Aorta (tissue), 5 donors: ENCODE data around the gene CEACAM18. TPM values are rescaled to one million over a fixed set of nuclear protein-coding genes. Genes with fewer than 3 reads are reported as not detected.

Experiments
- ATAC-seq: fragments of 200-7000 bp; cut with Tn5 transposase; one replicate; pipeline ENCODE4 v1.9.1; 2022; ENCODE audit warnings: moderate library complexity; ENCODE audit not compliant: low FRiP score
- DNase-seq, 2 donors: peaks; one replicate each; pipeline ENCODE4 v3.0.0-alpha.2; 2020
- H3K27ac ChIP-seq, 2 donors: one replicate each; pipeline ENCODE4 v1.5.1; 2013; ENCODE audit warnings: low read length in 2 of 2, mild to moderate bottlenecking in 2 of 2, moderate library complexity in 2 of 2, control low read depth in 1 of 2, inconsistent platforms in 1 of 2, low read depth in 1 of 2
- H3K27me3 ChIP-seq, 2 donors: one replicate each; pipeline ENCODE4 v1.6.1; 2013; ENCODE audit warnings: control low read depth in 1 of 2, low read length in 1 of 2, mild to moderate bottlenecking in 1 of 2, moderate library complexity in 1 of 2; ENCODE audit not compliant: insufficient read depth in 2 of 2, control insufficient read depth in 1 of 2
- H3K36me3 ChIP-seq, 2 donors: one replicate each; pipeline ENCODE4 v1.6.1; 2013; ENCODE audit warnings: control low read depth in 1 of 2, low read length in 1 of 2, mild to moderate bottlenecking in 1 of 2; ENCODE audit not compliant: insufficient read depth in 2 of 2, control insufficient read depth in 1 of 2
- H3K4me1 ChIP-seq, 2 donors: one replicate each; pipeline ENCODE4 v1.6.1; 2013; ENCODE audit warnings: low read length in 2 of 2, control low read depth in 1 of 2, mild to moderate bottlenecking in 1 of 2, moderate library complexity in 1 of 2; ENCODE audit not compliant: insufficient read depth in 2 of 2, control insufficient read depth in 1 of 2
- H3K4me3 ChIP-seq, 2 donors: one replicate each; pipeline ENCODE4 v1.5.1; 2013; ENCODE audit warnings: low read length in 2 of 2, control low read depth in 1 of 2, mild to moderate bottlenecking in 1 of 2
- H3K9me3 ChIP-seq: one replicate; pipeline ENCODE4 v1.6.1; 2013; ENCODE audit warnings: mild to moderate bottlenecking, low read length; ENCODE audit not compliant: control insufficient read depth
- WGBS, 2 donors: extraction: QIAGEN DNeasy Blood & Tissue Kit; methylation state at CpG; one replicate each; pipeline ENCODE4 v1.1.7; 2013; 5-methylcytosine and 5-hydroxymethylcytosine counted together
- intact Hi-C, 2 donors: fragments of 100-400 bp; cut with DNase I; formaldehyde crosslinking; loops; one replicate each; pipeline versions ENCODE4 v1.14.2 to v1.15.0; 2022
- polyA plus RNA-seq, 2 donors: library from polyadenylated mRNA; stranded (reverse); fragments of 200-250 nt; gene quantifications; one replicate each; pipeline ENCODE4 v1.2.3, GENCODE V29; 2013
- total RNA-seq, 2 donors: library from RNA; stranded (reverse); fragmentation: NEBNext Ultra II Directional; extraction: Animal tissue kit (Norgen Biotek cat#: 25700); gene quantifications; one replicate each; pipeline ENCODE4 v1.2.1, GENCODE V29; 2021
- donor health status: healthy with polysubstance abuse.
- donor health status: Bipolar disorder and iron deficiency.
- donor health status: DM: no; HTN: no; CAD: no.
- donor health status: DM: no; HTN: no; CAD: no.
- donor health status: DM: yes; HTN: yes; CAD: no.

Gene CEACAM18
- total and polyA plus RNA-seq, 4 donors, result 0.63 TPM; not detected in 3

- Histone ChIP-seq H3K4me3 (no peak overlapping the region), H3K27me3 (no peaks in the 10 kb centered on the region), H3K9me3 (no peaks in the 10 kb centered on the region), H3K4me1 (no peaks in the 10 kb centered on the region), H3K27ac (no peak overlapping the region), H3K36me3 (no peaks in the 10 kb centered on the region)
- DNase-seq (no peak), ATAC-seq (no peak)
- intact Hi-C loops, result no loop called here
- WGBS, 2 donors, result 70 to 83% methylated on average over 2 of the region's 2 CpGs
Measured at GRCh38 chr19:51468545-51468920, 9.8 kb upstream of the CEACAM18 start.

- no peak overlapping the region for H3K4me3 ChIP-seq
- intact Hi-C loops, result no loop called here
- WGBS, 2 donors, result 50 to 51% methylated on average over 4 of the region's 4 CpGs
- no peaks in the 10 kb centered on the region for H3K4me1 ChIP-seq
- no peak for ATAC-seq
- no peaks in the 10 kb centered on the region for H3K9me3 ChIP-seq
- no peak for DNase-seq
- H3K27ac ChIP-seq, result no peak overlapping the region
- H3K27me3 ChIP-seq, result no peaks in the 10 kb centered on the region
- no peaks in the 10 kb centered on the region for H3K36me3 ChIP-seq
Measured at GRCh38 chr19:51469162-51469561, 9.2 kb upstream of the CEACAM18 start.

GRCh38 chr19:51469629-51470028 lies 8.7 kb upstream of the CEACAM18 start:
- intact Hi-C loops, result loop anchor here in 1 of 2 donors (5.0 kb wide), 1 partner anchor 188 kb away; no protein-coding TSS in a partner anchor
- DNase-seq (no peak), ATAC-seq (no peak)
- H3K27ac ChIP-seq, result no peak overlapping the region
- H3K27me3 ChIP-seq, result no peaks in the 10 kb centered on the region
- no peaks in the 10 kb centered on the region for H3K9me3 ChIP-seq
- H3K4me1 ChIP-seq, result no peaks in the 10 kb centered on the region
- H3K4me3 ChIP-seq, result no peak overlapping the region
- WGBS, 2 donors, result 47 to 67% methylated on average over 1 of the region's 1 CpG
- H3K36me3 ChIP-seq, result no peaks in the 10 kb centered on the region

- no peak for DNase-seq
Measured at GRCh38 chr19:51470966-51471365, 7.4 kb upstream of the CEACAM18 start.

GRCh38 chr19:51471527-51471926 lies 6.8 kb upstream of the CEACAM18 start:
- H3K9me3 ChIP-seq, result no peaks in the 10 kb centered on the region
- 57 to 62% methylated on average over 1 of the region's 1 CpG for WGBS, 2 donors
- H3K4me3 ChIP-seq, result no peak overlapping the region
- no peaks in the 10 kb centered on the region for H3K36me3 ChIP-seq
- intact Hi-C loops, result loop anchor here in 1 of 2 donors (5.0 kb wide), 1 partner anchor 186 kb away; no protein-coding TSS in a partner anchor
- DNase-seq (no peak), ATAC-seq (no peak)
- no peak overlapping the region for H3K27ac ChIP-seq
- H3K27me3 ChIP-seq, result no peaks in the 10 kb centered on the region
- no peaks in the 10 kb centered on the region for H3K4me1 ChIP-seq

More at GRCh38 chr19:51470966-51471365, 7.4 kb upstream of the CEACAM18 start:
- Histone ChIP-seq H3K27me3 (no peaks in the 10 kb centered on the region), H3K36me3 (no peaks in the 10 kb centered on the region), H3K4me3 (no peak overlapping the region), H3K4me1 (no peaks in the 10 kb centered on the region), H3K27ac (no peak overlapping the region), H3K9me3 (no peaks in the 10 kb centered on the region)
- intact Hi-C loops, result loop anchor here in 1 of 2 donors (5.0 kb wide), 1 partner anchor 186 kb away; no protein-coding TSS in a partner anchor
- ATAC-seq, result no peak
- WGBS, 2 donors, result 74 to 83% methylated on average over 9 of the region's 9 CpGs

GRCh38 chr19:51472607-51473006 lies 5.7 kb upstream of the CEACAM18 start:
- H3K4me1 ChIP-seq, result no peaks in the 10 kb centered on the region
- DNase-seq, result no peak
- ATAC-seq, result no peak
- H3K4me3 ChIP-seq, result no peak overlapping the region
- no peaks in the 10 kb centered on the region for H3K9me3 ChIP-seq
- no peaks in the 10 kb centered on the region for H3K27me3 ChIP-seq
- intact Hi-C loops, result loop anchor here (2.0 to 5.0 kb wide), 3 partner anchors 184 to 306 kb away; no protein-coding TSS in a partner anchor
- H3K27ac ChIP-seq, result no peak overlapping the region
- 12 to 15% methylated on average over 4 of the region's 4 CpGs for WGBS, 2 donors
- H3K36me3 ChIP-seq, result no peaks in the 10 kb centered on the region

GRCh38 chr19:51473009-51473707 lies 5.2 kb upstream of the CEACAM18 start:
- H3K27ac ChIP-seq, result no peak overlapping the region
- ATAC-seq (peak; percentile 67), DNase-seq (peak; percentile 76 to 84)
- no peaks in the 10 kb centered on the region for H3K27me3 ChIP-seq
- H3K36me3 ChIP-seq, result no peaks in the 10 kb centered on the region
- intact Hi-C loops, result loop anchor here (2.0 to 5.0 kb wide), 3 partner anchors 184 to 306 kb away; no protein-coding TSS in a partner anchor
- H3K9me3 ChIP-seq, result no peaks in the 10 kb centered on the region
- no peaks in the 10 kb centered on the region for H3K4me1 ChIP-seq
- 28 to 32% methylated on average over 7 of the region's 7 CpGs for WGBS, 2 donors
- no peak overlapping the region for H3K4me3 ChIP-seq

GRCh38 chr19:51476164-51476563 lies 2.2 kb upstream of the CEACAM18 start:
- intact Hi-C loops, result no loop called here
- Histone ChIP-seq H3K9me3 (no peaks in the 10 kb centered on the region), H3K36me3 (no peaks in the 10 kb centered on the region), H3K27me3 (no peaks in the 10 kb centered on the region), H3K4me1 (no peaks in the 10 kb centered on the region), H3K27ac (no peak overlapping the region), H3K4me3 (no peak overlapping the region)
- WGBS, 2 donors, result 92 to 94% methylated on average over 3 of the region's 3 CpGs
- DNase-seq (no peak), ATAC-seq (no peak)

GRCh38 chr19:51477344-51477743 lies 995 bp upstream of the CEACAM18 start:
- WGBS, 2 donors, result 56 to 59% methylated on average over 5 of the region's 5 CpGs
- Histone ChIP-seq H3K27ac (no peak overlapping the region), H3K4me1 (no peaks in the 10 kb centered on the region), H3K27me3 (no peaks in the 10 kb centered on the region), H3K36me3 (no peaks in the 10 kb centered on the region), H3K9me3 (no peaks in the 10 kb centered on the region), H3K4me3 (no peak overlapping the region)
- ATAC-seq (no peak), DNase-seq (no peak)
- intact Hi-C loops, result no loop called here
